Sigmoid colon (tissue), 7 donors: Measurements from ENCODE around the gene SPOCK1. TPM values are rescaled to one million over a fixed set of nuclear protein-coding genes. Genes with fewer than 3 reads are reported as not detected.
A peak's percentile ranks its signal among the peaks of the same experiment; 100 is the strongest.

ENCODE experiments used
- DNase-seq: peaks from one replicate; pipeline ENCODE4 v3.0.0-alpha.2; 2019
- H3K27ac ChIP-seq, 4 donors: fragments of 200-600 bp; sonication (generic); one replicate each; pipeline ENCODE4 v1.5.1; 2016 to 2019; ENCODE audit warnings: mild to moderate bottlenecking in 1 of 4
- H3K27me3 ChIP-seq, 3 donors: fragments of 200-600 bp; sonication (generic); one replicate each; pipeline ENCODE4 v1.5.1; 2019; ENCODE audit warnings: mild to moderate bottlenecking in 1 of 3
- H3K36me3 ChIP-seq, 4 donors: fragments of 200-600 bp; sonication (generic); one replicate each; pipeline ENCODE4 v1.5.1; 2016 to 2019
- H3K4me1 ChIP-seq, 4 donors: fragments of 200-600 bp; sonication (generic); one replicate each; pipeline ENCODE4 v1.5.1; 2017 to 2019
- H3K4me3 ChIP-seq, 4 donors: fragments of 200-600 bp; sonication (generic); one replicate each; pipeline ENCODE4 v1.5.1; 2017 to 2019; ENCODE audit warnings: mild to moderate bottlenecking in 2 of 4, moderate library complexity in 1 of 4
- H3K9me3 ChIP-seq, 4 donors: fragments of 200-600 bp in 3 of 4; sonication (generic) in 3 of 4; one replicate each; pipeline versions ENCODE4 v1.5.1 to v1.6.1; 2013 to 2019
- CTCF ChIP-seq, 4 experiments: fragments of 450-650 bp in 3 of 4; fragments of 200-600 bp in 1 of 4; IDR thresholded peaks; one replicate each; pipeline ENCODE4 v1.5.1; 2016 to 2019; ENCODE audit warnings: antibody characterized with exemption in 4 of 4, mild to moderate bottlenecking in 3 of 4, moderate library complexity in 2 of 4
- EP300 ChIP-seq, 4 donors: sonication (generic); formaldehyde crosslinking; IDR thresholded peaks; one replicate each; pipeline ENCODE4 v1.6.1; 2017; ENCODE audit warnings: antibody characterized with exemption in 4 of 4
- POLR2A ChIP-seq, 2 donors: fragments of 450-650 bp; IDR thresholded peaks; one replicate each; pipeline ENCODE4 v1.6.1; 2016; ENCODE audit warnings: antibody characterized with exemption in 2 of 2, mild to moderate bottlenecking in 2 of 2, moderate library complexity in 2 of 2
- POLR2AphosphoS5 ChIP-seq, 4 donors: sonication (generic); formaldehyde crosslinking; IDR thresholded peaks; one replicate each; pipeline ENCODE4 v1.6.1; 2017; ENCODE audit warnings: antibody characterized with exemption in 4 of 4
- WGBS, 2 donors: extraction: QIAGEN DNeasy Blood & Tissue Kit; methylation state at CpG; one replicate each; pipeline ENCODE4 v1.1.7; 2013; 5-methylcytosine and 5-hydroxymethylcytosine counted together
- intact Hi-C: fragments of 100-400 bp; cut with DNase I; formaldehyde crosslinking; loops from one replicate; pipeline ENCODE4 v1.15.1; 2023
- polyA plus RNA-seq, 3 donors: library from polyadenylated mRNA; stranded (reverse); fragments of 200-250 nt; gene quantifications; one replicate each; pipeline ENCODE4 v1.2.3, GENCODE V29; 2013
- total RNA-seq, 4 donors: library from RNA; depleted of rRNA; stranded (reverse); fragments of >200 nt; gene quantifications; one replicate each; pipeline ENCODE4 v1.1.0, GENCODE V29; 2016
- donor health status: healthy with polysubstance abuse.
- donor health status: Bipolar disorder and iron deficiency.
- donor health status: healthy.

The SPOCK1 gene
- total and polyA plus RNA-seq, 7 donors: 2.4 to 104 (median 33.4) TPM

- Histone ChIP-seq H3K27me3 (no peaks in the 10 kb centered on the region), H3K36me3 (no peaks in the 10 kb centered on the region), H3K9me3 (no peaks in the 10 kb centered on the region), H3K27ac (peak overlapping the region in 1 of 4 donors; percentile 8), H3K4me3 (no peak overlapping the region), H3K4me1 (peaks cover 0 to 28% (median 14%) of the 10 kb centered on the region in 4 donors)
- intact Hi-C loops: loop anchor here (1.0 to 2.0 kb wide), 2 partner anchors 24 to 179 kb away; partner anchors contain the start of gene SPOCK1
- TF ChIP-seq POLR2A (IDR thresholded peaks at IDR 0.05): no peak
- peak; percentile 57 to 82 (median 76) for TF ChIP-seq CTCF (IDR thresholded peaks at IDR 0.05)
- no peak for DNase-seq
- 1 to 5% methylated on average over 3 of the region's 3 CpGs for WGBS, 2 donors
Measured at GRCh38 chr5:137320056-137321045, 178.8 kb downstream of the SPOCK1 start.

- H3K27ac ChIP-seq: no peak overlapping the region
- intact Hi-C loops: no loop called here
- no peaks in the 10 kb centered on the region for H3K9me3 ChIP-seq
- 79 to 90% methylated on average over 6 of the region's 6 CpGs for whole genome bisulfite sequencing, 2 donors
- peaks cover 0 to 28% (median 14%) of the 10 kb centered on the region in 4 donors for H3K4me1 ChIP-seq
- no peak for DNase-seq
- H3K27me3 ChIP-seq: no peaks in the 10 kb centered on the region
- H3K36me3 ChIP-seq: no peaks in the 10 kb centered on the region
- TF ChIP-seq POLR2AphosphoS5 (IDR thresholded peaks at IDR 0.05) (no peak), EP300 (IDR thresholded peaks at IDR 0.05) (no peak), CTCF (IDR thresholded peaks at IDR 0.05) (no peak), POLR2A (IDR thresholded peaks at IDR 0.05) (no peak)
- H3K4me3 ChIP-seq: no peak overlapping the region
Measured at GRCh38 chr5:137318027-137318426, 181.1 kb downstream of the SPOCK1 start.

GRCh38 chr5:137316346-137316736, 182.8 kb downstream of the SPOCK1 start:
- H3K9me3 ChIP-seq: no peaks in the 10 kb centered on the region
- intact Hi-C loops: no loop called here
- peaks cover 0 to 28% (median 14%) of the 10 kb centered on the region in 4 donors for H3K4me1 ChIP-seq
- no peak for TF ChIP-seq POLR2AphosphoS5 (IDR thresholded peaks at IDR 0.05)
- TF ChIP-seq EP300 (IDR thresholded peaks at IDR 0.05): no peak
- H3K36me3 ChIP-seq: no peaks in the 10 kb centered on the region
- H3K27me3 ChIP-seq: no peaks in the 10 kb centered on the region
- no peak overlapping the region for H3K4me3 ChIP-seq
- WGBS, 2 donors: 38 to 50% methylated on average over 1 of the region's 1 CpG
- H3K27ac ChIP-seq: no peak overlapping the region
- DNase-seq: no peak

GRCh38 chr5:137315534-137316345, 183.4 kb downstream of the SPOCK1 start:
- 79 to 84% methylated on average over 8 of the region's 8 CpGs for WGBS, 2 donors
- peaks cover 0 to 30% (median 15%) of the 10 kb centered on the region in 4 donors for H3K4me1 ChIP-seq
- H3K27me3 ChIP-seq: no peaks in the 10 kb centered on the region
- intact Hi-C loops: no loop called here
- H3K36me3 ChIP-seq: no peaks in the 10 kb centered on the region
- TF ChIP-seq POLR2AphosphoS5 (IDR thresholded peaks at IDR 0.05) (peak in 3 of 4 donors; percentile 18 to 42 (median 21)), EP300 (IDR thresholded peaks at IDR 0.05) (no peak), POLR2A (IDR thresholded peaks at IDR 0.05) (no peak), CTCF (IDR thresholded peaks at IDR 0.05) (no peak)
- peak; percentile 71 for DNase-seq
- no peaks in the 10 kb centered on the region for H3K9me3 ChIP-seq
- H3K27ac ChIP-seq: no peak overlapping the region
- H3K4me3 ChIP-seq: no peak overlapping the region

GRCh38 chr5:137315109-137315508, 184.0 kb downstream of the SPOCK1 start:
- Histone ChIP-seq H3K36me3 (no peaks in the 10 kb centered on the region), H3K4me3 (no peak overlapping the region), H3K9me3 (no peaks in the 10 kb centered on the region), H3K27ac (no peak overlapping the region), H3K4me1 (peaks cover 0 to 30% (median 18%) of the 10 kb centered on the region in 4 donors), H3K27me3 (no peaks in the 10 kb centered on the region)
- 93 to 95% methylated on average over 2 of the region's 2 CpGs for WGBS, 2 donors
- DNase-seq: no peak
- TF ChIP-seq POLR2AphosphoS5 (IDR thresholded peaks at IDR 0.05) (no peak), CTCF (IDR thresholded peaks at IDR 0.05) (no peak), EP300 (IDR thresholded peaks at IDR 0.05) (no peak), POLR2A (IDR thresholded peaks at IDR 0.05) (no peak)
- intact Hi-C loops: no loop called here
